Measurements from ENCODE around the gene ALCAM. TPM values are rescaled to one million over a fixed set of nuclear protein-coding genes. Genes with fewer than 3 reads are reported as not detected.

The ALCAM gene
- total RNA-seq, 1 experiment from 2014 or later = 32.3 TPM

GRCh38 chr3:105545051-105545450, 178.3 kb downstream of the ALCAM start:
- Histone ChIP-seq H3K27ac (ENCODE audit: low read length) (no peak overlapping the region), H3K4me3 (ENCODE audit: low read depth in 2 of 2, low read length in 2 of 2) (no peak overlapping the region), H3K36me3 (ENCODE audit: control insufficient read depth, insufficient read depth, low read length) (no peaks in the 10 kb centered on the region), H3K27me3 (ENCODE audit: control insufficient read depth, insufficient read depth, low read length) (no peaks in the 10 kb centered on the region), H3K9me3 (ENCODE audit: control insufficient read depth, insufficient read depth, low read depth, low read length) (no peaks in the 10 kb centered on the region), H3K4me1 (ENCODE audit: control insufficient read depth, insufficient read depth, low read length) (no peaks in the 10 kb centered on the region)
- TF ChIP-seq POLR2AphosphoS5 (IDR thresholded peaks at IDR 0.05; ENCODE audit: low read depth, low read length) (no peak), REST (IDR thresholded peaks at IDR 0.05; ENCODE audit: insufficient read depth in 1 of 2, low read depth in 2 of 2, low read length in 1 of 2) (no peak), TCF7L2 (IDR thresholded peaks at IDR 0.05; ENCODE audit: low read depth, low read length) (no peak)
- ChIA-PET POLR2A (no interaction called here), CTCF (no interaction called here)
- DNase-seq (ENCODE audit: low read depth, low spot score) (no peak), ATAC-seq (no peak)
- no TSS peak for BruUV-seq (replicated peaks)
- in situ Hi-C loops (cut with HindIII; ENCODE audit: low pct_unique_long_range_greater_than_20kb, low sequenced_read_pairs) = no loop called here
- intact Hi-C loops (cut with micrococcal nuclease; ENCODE audit: unreplicated experiment) = no loop called here

GRCh38 chr3:105553851-105554250, 187.1 kb downstream of the ALCAM start:
- intact Hi-C loops (cut with micrococcal nuclease; ENCODE audit: unreplicated experiment) (no loop called here), in situ Hi-C loops (cut with HindIII; ENCODE audit: low pct_unique_long_range_greater_than_20kb, low sequenced_read_pairs) (no loop called here)
- Histone ChIP-seq H3K36me3 (ENCODE audit: control insufficient read depth, insufficient read depth, low read length) (no peaks in the 10 kb centered on the region), H3K27ac (ENCODE audit: low read length) (no peak overlapping the region), H3K4me3 (ENCODE audit: low read depth in 2 of 2, low read length in 2 of 2) (no peak overlapping the region), H3K4me1 (ENCODE audit: control insufficient read depth, insufficient read depth, low read length) (no peaks in the 10 kb centered on the region), H3K9me3 (ENCODE audit: control insufficient read depth, insufficient read depth, low read depth, low read length) (no peaks in the 10 kb centered on the region), H3K27me3 (ENCODE audit: control insufficient read depth, insufficient read depth, low read length) (no peaks in the 10 kb centered on the region)
- TF ChIP-seq TCF7L2 (IDR thresholded peaks at IDR 0.05; ENCODE audit: low read depth, low read length) (no peak), REST (IDR thresholded peaks at IDR 0.05; ENCODE audit: insufficient read depth in 1 of 2, low read depth in 2 of 2, low read length in 1 of 2) (no peak), POLR2AphosphoS5 (IDR thresholded peaks at IDR 0.05; ENCODE audit: low read depth, low read length) (no peak)
- ChIA-PET POLR2A (no interaction called here), CTCF (no interaction called here)
- DNase-seq (ENCODE audit: low read depth, low spot score) (no peak), ATAC-seq (no peak)
- BruUV-seq (replicated peaks) = no TSS peak

- Histone ChIP-seq H3K9me3 (ENCODE audit: control insufficient read depth, insufficient read depth, low read depth, low read length) (no peaks in the 10 kb centered on the region), H3K4me1 (ENCODE audit: control insufficient read depth, insufficient read depth, low read length) (no peaks in the 10 kb centered on the region), H3K36me3 (ENCODE audit: control insufficient read depth, insufficient read depth, low read length) (no peaks in the 10 kb centered on the region), H3K4me3 (ENCODE audit: low read depth in 2 of 2, low read length in 2 of 2) (no peak overlapping the region), H3K27ac (ENCODE audit: low read length) (no peak overlapping the region), H3K27me3 (ENCODE audit: control insufficient read depth, insufficient read depth, low read length) (no peaks in the 10 kb centered on the region)
- TF ChIP-seq POLR2AphosphoS5 (IDR thresholded peaks at IDR 0.05; ENCODE audit: low read depth, low read length) (no peak), CTCF (IDR thresholded peaks at IDR 0.05) (no peak), REST (IDR thresholded peaks at IDR 0.05; ENCODE audit: insufficient read depth in 1 of 2, low read depth in 2 of 2, low read length in 1 of 2) (no peak), SIN3A (IDR thresholded peaks at IDR 0.05; ENCODE audit: borderline replicate concordance, insufficient read depth, low read depth, low read length) (no peak), TCF7L2 (IDR thresholded peaks at IDR 0.05; ENCODE audit: low read depth, low read length) (no peak)
- in situ Hi-C loops (cut with HindIII; ENCODE audit: low pct_unique_long_range_greater_than_20kb, low sequenced_read_pairs) (no loop called here), intact Hi-C loops (cut with micrococcal nuclease; ENCODE audit: unreplicated experiment) (no loop called here)
- DNase-seq (ENCODE audit: low read depth, low spot score) = no peak
- ATAC-seq = no peak
- BruUV-seq (replicated peaks) = no TSS peak
- ChIA-PET POLR2A (no interaction called here), CTCF (no interaction called here)
These were observed 188.5 kb downstream of the ALCAM start for GRCh38 chr3:105555206-105555605.

All from Panc1 (cell line).